COR-L47 (cell line): ENCODE results near the gene NKX2-2.
"Not testable (repeated sequence)": the region's sequence is repeated elsewhere in the genome, so short reads cannot be mapped to it uniquely, and the experiment has no call there.

Experiments
- DNase-seq: peaks from one replicate; lab custom pipeline; 2025; lab: John Stamatoyannopoulos, UW

The NKX2-2 gene

DNA sequence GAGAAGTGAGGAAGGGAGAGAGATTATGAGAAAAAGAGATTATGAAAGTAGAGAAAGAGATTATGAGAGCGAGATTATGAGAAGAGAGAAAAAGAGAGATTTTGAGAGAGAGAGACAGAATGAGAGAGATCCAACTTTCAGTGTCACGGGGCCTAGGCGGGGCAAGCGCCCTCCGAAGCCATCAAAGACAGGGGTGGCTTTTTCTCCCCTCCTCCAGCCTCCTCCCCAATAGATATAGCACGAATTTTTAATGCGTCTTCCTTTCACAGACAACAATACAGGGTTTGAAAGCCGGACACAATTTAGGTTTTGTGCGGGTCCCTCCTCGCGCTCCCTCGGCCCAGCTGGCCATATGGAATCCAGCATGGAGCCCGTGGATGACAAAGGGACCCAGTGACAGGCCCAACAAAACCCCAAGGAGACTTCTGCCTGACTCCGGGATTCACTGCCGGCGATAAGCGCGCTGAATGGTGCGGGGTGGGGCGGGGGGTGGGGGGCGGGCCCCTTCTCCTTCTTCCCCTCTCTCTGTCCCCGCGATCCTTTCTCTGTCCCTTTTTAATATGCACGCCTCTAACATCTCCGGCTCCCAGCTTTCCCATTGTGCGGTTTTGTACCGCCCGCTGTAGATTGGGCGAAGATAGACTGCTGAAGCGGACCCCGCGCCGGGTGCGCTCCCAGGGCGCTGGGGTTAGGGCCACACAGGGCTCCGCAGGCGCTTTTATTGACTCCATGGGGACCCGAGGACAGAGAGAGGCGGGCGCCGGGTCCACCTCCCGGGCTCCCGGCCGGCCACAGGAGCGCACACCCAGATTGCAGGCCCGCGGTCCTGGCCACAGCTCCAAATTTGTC is 5.4 kb downstream of the NKX2-2 start:
- no peak for DNase-seq

DNA sequence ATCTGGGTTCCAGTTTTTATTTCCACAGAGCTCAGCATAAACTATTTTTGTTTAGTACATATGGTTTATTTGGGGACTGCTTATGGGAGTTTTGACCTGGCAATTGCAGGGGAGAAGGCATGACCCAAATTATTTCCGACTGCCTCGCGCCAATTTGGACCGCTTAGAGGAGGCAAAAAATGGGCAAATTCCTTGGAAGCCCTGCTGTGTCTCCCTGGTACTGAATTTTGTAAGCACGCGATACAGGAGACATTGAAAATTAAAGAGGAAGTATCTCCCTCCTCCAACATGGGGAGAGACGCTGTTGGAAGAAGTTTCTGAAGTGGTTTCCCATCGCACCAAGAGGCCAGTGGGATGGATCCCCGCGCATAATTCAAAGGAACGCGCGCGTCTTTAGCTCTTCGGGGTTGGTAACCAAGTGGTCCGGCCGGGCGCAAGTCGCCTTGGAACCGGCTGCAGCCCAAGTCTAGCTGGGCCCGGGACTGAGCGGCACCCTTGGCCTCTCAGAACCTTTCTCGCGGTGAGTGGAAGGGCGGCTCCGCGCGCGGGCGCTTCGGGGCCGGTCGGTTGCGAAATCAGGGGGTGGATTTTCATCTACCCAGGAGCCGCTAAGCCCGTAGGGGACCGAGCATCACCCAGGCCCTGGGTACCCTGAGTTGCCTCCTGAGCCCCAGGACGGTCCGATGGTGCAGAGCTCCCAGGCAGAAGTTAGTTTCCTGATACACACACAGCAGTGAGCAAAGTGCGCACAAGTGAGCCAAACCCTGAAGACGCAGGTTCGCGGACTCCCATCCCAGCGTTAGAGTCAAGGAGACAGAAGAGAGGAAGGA is 6.2 kb downstream of the NKX2-2 start:
- no peak for DNase-seq

DNA sequence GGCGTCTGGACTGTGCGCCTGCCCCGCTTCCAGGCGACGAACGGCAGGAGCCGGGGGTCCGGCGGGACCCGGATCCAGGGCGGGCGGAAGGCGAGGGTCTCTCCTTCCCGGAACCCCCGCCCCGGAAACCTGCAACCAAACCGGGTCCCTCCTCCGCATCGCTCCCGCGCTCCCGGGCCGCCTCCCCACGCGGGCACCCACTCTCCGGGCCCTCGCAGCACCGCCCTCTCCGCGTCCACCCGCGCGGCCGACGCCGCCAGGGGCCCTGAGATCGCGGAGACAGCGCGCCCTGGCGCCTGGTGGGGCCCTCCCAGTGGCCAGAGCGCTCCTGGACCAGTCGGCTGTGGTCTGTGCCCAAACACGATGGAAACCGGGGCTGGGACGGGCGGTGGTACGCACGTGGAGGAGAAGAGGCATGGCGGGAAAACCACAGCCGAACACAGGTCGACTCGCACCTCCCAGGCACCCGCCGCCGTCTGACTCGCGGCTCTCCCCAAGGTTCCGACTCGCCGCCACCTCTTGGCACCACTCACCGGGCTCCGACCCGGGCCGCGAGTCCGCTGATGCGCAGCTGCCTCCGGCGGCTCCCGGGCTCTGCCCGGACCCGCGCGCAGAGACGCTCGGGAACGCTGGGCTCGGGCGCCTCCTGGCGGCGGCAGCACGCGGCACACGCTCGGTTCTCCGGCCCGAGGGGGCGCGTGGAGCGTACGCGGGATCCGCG is 7.9 kb downstream of the NKX2-2 start:
- no peak for DNase-seq

DNA sequence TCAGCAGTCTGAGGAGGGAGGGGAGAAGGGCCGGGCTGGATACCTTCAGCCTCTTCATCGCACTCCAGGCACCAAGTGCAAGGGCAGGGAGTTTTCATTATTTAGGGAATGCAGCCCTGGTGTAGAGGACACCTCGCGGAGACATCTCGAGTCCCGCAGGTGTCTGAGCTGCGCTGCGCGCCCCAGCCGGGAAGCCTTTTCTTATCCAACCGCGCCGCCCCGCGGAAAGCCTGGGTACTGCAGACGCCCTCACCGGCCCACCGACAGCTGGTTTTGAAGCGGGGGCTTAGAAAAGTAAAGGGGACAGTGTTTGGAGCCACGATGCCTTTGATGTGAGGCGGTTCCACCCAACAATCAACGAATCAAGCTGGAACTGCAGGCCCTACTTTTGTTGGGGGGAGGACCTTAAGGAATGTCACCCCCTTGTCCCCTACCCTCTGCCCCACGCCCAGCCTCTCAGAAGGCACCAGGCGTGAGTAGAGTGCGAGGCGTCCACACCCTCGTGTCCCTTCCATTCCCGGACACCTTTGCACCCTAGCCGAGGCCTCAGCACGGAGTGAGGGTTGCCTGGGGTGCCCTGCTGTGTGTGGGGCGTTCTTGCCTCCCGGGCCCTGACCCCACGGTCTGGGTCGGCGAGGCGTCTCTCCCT is 8.6 kb downstream of the NKX2-2 start:
- DNase-seq, result no peak

DNA sequence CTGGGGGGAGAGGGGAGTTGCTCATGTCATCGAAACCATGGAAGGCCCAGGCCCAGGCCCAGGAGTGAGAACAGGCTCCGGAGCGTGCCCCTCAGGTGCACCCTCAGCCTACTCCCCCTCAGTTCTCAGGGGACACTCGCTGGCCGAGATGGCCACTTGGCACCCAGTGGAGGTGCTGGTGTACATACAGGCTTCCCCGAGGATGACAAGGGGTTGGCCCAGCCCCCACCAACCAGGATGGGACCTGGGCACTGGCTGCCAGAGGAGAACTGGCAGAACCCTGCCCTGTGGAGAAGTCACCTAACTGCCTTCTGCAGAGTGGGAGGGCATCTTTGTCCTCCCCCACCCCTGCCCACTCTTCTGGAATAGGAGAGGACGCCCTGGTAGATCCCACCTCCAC is 9.5 kb downstream of the NKX2-2 start:
- DNase-seq, result no peak

DNA sequence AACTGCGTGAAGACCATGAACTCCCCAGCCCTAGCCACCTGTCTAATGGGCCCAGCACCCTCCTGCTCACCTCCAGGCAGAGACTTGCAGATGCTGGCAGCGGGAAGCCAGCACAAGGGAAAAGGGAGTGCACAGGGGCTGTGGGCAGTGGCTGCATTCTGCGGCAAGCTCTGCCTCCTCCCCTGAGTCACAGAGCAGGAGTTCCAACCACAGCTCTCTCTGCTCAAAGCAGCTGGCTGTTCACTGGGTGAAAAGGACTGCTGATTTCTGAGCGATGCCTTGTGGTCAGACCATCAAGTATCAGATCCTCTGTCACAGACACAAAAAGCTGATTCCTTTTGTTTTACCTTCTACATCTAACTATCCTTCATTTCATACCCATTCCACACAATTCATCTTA is 10.5 kb downstream of the NKX2-2 start:
- DNase-seq, result no peak

DNA sequence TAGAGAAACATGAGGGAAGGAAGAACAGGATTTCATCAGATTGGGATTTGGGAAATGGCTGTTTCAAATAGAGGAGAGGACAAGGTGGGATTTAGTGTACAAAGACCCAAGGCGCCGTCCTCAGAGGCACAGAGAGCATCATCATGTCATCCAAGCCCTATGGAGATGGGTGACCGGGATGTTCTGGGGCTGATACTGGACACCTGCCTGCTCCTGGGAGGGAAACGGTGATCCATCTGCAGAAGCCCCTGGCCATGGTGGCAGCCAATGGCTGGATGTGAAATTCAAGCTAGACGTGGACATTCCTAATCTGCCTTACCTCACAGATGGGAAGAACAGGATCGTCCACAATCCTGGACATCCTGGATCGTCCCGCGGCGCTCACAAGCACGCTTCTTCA is 12.7 kb downstream of the NKX2-2 start:
- no peak for DNase-seq

DNA sequence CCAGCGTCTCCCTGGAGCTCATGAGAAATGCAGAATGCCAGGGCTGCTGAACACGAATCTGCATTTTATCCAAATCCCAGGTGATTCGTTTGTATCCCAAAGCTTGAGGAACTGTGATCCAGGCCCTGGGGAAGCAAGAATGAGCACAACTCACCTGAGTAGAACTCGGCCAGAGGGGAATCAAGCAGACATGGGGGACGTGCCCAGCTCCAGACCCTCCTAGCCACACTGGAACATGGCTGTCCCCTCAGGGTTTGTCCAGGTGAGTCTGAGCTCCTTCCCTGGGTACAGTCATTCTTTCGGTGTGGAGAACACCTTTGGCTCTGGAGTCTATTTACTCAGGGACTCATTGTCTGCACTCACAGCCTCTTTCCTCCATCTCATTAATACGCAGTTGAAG is 13.3 kb downstream of the NKX2-2 start:
- DNase-seq, result no peak

DNA sequence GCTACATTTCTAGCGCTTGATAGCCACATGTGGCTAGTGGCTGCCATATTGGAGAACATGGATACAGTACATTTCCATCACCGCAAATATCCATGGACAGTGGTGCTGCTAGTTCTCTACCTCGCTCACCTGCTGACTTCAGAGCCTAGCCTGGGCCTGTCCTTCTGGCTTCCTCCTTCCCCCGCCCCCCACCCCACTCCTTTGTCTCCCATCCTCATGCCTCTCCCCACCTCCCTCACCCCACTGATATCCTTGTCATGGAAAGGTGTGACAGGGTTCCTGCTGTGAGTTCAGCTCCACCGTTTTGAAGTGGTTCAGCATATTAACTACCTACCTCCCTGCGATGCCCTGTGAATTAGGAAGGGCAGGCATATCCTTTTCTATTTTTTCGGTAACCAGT is 14.2 kb downstream of the NKX2-2 start:
- DNase-seq, result no peak

DNA sequence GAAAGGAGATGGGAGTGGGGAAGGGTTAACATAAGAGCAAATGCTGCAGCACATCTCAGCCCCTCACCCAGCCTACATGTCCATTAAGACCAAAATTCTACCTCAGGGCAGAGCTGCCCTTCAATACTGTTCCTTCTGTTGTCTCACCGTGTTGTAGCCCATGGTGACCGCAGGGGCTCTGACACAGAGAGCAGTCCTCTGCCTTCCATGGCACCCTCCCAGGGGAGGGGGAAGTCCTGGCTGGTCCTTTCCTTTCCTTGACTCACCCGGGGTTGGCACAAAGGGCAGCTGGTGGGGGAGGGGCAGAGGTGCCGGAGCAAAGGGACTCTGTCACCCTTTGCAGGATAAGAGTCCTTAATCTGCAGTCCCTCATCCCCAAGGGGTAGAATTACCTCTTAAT is 15.2 kb downstream of the NKX2-2 start:
- DNase-seq, result no peak

DNA sequence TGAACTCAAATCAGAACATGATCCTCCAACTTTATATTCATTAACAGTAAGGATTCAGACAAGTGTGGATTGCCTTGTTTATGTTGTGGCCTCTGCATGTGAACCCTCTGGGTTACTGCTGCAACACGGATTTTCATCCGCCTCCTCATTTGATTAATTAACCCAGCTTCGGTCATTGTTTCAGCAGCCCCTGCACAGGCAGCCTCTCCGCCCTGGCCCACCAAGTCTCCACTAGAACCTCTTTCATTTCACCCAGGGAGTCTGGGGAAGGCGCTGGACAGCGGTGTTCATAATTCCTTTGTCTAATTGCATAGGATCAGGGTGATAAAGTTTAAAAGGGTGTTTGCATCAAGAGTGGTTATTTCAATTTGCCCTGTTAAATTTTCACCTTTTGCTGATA is 15.7 kb downstream of the NKX2-2 start:
- DNase-seq, result no peak

DNA sequence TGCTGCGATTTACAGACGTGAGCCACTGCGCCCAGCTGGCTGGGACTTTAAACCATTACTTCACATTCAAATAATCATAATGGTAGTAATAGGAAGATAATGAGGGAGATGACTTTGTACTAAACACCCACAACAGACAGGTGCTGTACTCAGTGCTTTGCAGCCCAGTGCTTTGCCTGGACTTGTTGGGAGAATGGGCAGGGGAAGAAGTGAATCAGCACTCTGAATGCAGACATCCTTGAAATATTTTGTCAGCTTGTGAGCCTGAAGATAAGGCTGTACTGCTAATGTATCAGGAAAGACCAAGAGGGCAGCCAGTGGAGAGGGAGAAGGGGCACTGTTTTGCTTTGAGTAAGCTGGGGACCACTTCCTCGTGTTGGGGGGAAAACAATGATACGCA is 17.4 kb downstream of the NKX2-2 start:
- DNase-seq, result no peak

DNA sequence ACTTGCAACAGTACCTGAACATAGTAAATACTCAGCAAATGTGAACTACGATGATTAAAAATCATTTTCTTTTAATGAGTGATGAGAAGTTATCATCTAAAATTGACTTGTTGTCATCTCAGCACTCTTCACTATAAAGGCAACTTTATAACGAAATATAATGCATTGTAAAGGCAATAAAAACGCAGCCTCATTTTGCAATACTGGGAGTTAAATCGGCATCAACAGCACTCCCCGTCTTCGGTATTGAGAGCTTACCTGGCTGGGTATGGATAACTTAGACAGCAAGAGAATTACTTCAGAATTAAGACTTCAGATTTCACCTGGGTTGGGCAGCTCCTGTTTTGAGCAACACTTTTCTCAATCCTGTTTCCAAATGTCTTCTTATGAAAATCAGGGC is 20.8 kb downstream of the NKX2-2 start:
- DNase-seq, result no peak

DNA sequence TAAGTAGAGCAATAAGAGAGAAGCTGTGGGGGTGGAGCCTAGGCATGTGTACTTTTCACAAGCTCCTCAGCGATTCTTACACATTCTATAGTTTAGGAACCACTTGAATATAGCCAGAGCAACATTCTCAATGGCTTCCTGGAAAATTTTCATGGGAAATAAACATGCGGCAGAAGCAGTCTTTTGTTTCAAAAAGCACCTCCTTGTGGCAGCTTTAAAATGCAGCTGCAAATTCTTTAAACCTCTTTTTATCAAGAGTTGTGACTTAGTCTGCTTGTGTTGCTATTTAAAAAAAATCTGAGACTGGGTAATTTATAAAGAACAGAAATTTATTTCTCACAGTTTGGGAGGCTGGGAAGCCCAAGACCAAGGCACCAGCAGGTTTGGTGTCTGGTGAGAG is 23.8 kb downstream of the NKX2-2 start:
- DNase-seq, result no peak

DNA sequence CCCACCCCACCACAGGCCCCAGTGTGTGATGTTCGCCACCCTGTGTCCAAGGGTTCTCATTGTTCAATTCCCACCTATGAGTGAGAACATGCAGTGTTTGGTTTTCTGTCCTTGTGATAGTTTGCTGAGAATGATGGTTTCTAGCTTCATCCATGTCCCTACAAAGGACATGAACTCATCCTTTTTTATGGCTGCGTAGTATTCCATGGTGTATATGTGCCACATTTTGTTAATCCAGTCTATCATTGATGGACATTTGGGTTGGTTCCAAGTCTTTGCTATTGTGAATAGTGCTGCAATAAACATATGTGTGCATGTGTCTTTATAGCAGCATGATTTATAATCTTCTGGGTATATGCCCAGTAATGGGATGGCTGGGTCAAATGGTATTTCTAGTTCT is 33.7 kb downstream of the NKX2-2 start:
- not testable (repeated sequence) for DNase-seq

DNA sequence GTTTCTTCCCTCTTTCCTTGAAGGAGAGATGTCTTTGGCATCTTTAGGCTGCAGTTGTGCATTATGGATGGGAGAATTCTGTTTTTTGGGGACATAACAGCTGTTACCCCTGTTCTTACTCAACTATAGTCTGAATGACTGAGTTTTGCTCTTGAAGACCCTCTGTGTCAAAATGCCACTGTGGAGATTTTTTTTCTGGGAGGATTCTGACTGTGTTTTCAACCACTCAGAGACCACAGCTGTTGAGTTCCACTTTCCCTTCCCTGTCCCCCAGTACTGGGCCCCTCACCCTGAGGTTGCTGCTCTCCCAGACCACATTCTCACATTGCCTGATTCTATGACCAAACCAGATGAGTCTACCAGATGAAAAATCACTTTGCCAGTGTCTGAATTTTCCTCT is 48.1 kb downstream of the NKX2-2 start:
- no peak for DNase-seq

DNA sequence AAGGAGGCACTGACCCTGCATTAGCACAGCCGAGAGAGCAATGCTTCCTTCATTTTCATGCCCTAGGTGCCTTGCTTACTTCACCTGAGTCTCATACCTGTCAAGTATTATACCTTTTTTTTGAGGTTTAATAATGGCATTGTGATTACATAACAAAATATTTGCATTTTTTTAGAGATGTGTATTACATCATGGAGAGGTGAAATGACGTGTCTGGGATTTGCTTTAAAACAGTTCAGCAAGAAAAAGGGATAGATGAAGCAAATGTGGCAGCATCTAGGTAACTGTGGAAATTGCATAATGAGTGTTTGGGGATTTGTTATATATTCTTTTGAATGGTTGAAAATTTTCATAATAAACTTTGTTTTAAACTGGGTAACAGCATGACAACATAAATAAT is 48.9 kb downstream of the NKX2-2 start:
- no peak for DNase-seq
